Activated T-helper 2 cell treated with anti-CD3 and anti-CD28 coated beads, Interferon-gamma antibody, Interleukin-2, Interleukin-4, amounts not matched to agents 10 μg/mL and 5 μg/mL and 100 μg/mL, durations not matched to agents 14 hours and 24 hours and 36 hours (primary cell): Measurements from ENCODE around the gene TRPC5OS. TPM values are rescaled to one million over a fixed set of nuclear protein-coding genes. Genes with fewer than 3 reads are reported as not detected.

Experiments used
- DNase-seq: peaks from one replicate; pipeline ENCODE4 v3.0.0; 2021; ENCODE audit warnings: low spot score
- H3K27ac Mint-ChIP-seq: one replicate; pipeline ENCODE4 v1.8.0; 2021; ENCODE audit warnings: mixed read lengths
- H3K27me3 Mint-ChIP-seq: one replicate; pipeline ENCODE4 v1.8.0; 2021; ENCODE audit warnings: low read depth, mixed read lengths
- H3K36me3 Mint-ChIP-seq: one replicate; pipeline ENCODE4 v1.8.0; 2021; ENCODE audit warnings: low read depth, mixed read lengths
- H3K4me1 Mint-ChIP-seq: one replicate; pipeline ENCODE4 v1.8.0; 2021; ENCODE audit warnings: low read depth, mixed read lengths
- H3K4me3 Mint-ChIP-seq: one replicate; pipeline ENCODE4 v1.8.0; 2021; ENCODE audit warnings: low read depth, mild to moderate bottlenecking, moderate library complexity, mixed read lengths
- H3K9me3 Mint-ChIP-seq: one replicate; pipeline ENCODE4 v1.8.0; 2021; ENCODE audit warnings: mixed read lengths
- intact Hi-C: fragments of 100-400 bp; cut with micrococcal nuclease; formaldehyde crosslinking; loops from one replicate; pipeline ENCODE4 v1.15.1; 2023
- total RNA-seq: library from RNA; stranded (reverse); gene quantifications from 2 replicates; pipeline ENCODE4 v1.2.3, GENCODE V29; 2022

Gene TRPC5OS
- not detected in 2 replicates for total RNA-seq

GRCh38 chrX:111875881-111876280 is at the start of gene TRPC5OS:
TRPC5OS (plus strand) TSS chrX:111876181; CDS start chrX:111901850, 25,669 bp downstream.
- H3K27me3 Mint-ChIP-seq: peaks cover 2% of the 10 kb centered on the region
- intact Hi-C loops: no loop called here
- H3K27ac Mint-ChIP-seq: no peak within 1 kb of the TSS
- no peaks in the 10 kb centered on the region for H3K4me1 Mint-ChIP-seq
- H3K9me3 Mint-ChIP-seq: no peaks in the 10 kb centered on the region
- DNase-seq: no peak
- H3K4me3 Mint-ChIP-seq: no peak within 1 kb of the TSS
- no peaks in the 10 kb centered on the region for H3K36me3 Mint-ChIP-seq

- Mint-ChIP-seq H3K9me3 (no peaks in the 10 kb centered on the region), H3K4me1 (no peaks in the 10 kb centered on the region), H3K27me3 (no peaks in the 10 kb centered on the region), H3K27ac (no peak overlapping the region), H3K4me3 (no peak overlapping the region), H3K36me3 (no peaks in the 10 kb centered on the region)
- DNase-seq: no peak
- intact Hi-C loops: no loop called here
Measured at GRCh38 chrX:111829345-111829744, 46.6 kb upstream of the TRPC5OS start.

DNA sequence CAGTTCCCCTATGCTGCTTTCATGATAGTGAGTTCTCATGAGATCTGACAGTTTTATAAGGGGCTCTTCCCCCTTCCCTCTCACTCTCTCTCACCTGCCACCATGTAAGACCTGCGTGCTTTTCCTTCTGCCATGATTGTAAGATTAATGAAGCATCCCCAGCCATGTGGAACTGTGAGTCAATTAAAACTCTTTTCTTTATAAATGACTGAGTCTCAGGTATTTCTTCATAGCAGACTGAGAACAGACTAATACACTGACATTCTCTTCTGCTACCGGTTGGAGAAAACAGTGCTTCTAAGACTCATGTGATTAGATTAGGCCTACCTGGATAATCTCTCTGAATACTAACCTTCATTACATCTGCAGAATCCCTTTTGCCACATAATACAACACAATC is 45.4 kb upstream of the TRPC5OS start:
- DNase-seq: no peak

DNA sequence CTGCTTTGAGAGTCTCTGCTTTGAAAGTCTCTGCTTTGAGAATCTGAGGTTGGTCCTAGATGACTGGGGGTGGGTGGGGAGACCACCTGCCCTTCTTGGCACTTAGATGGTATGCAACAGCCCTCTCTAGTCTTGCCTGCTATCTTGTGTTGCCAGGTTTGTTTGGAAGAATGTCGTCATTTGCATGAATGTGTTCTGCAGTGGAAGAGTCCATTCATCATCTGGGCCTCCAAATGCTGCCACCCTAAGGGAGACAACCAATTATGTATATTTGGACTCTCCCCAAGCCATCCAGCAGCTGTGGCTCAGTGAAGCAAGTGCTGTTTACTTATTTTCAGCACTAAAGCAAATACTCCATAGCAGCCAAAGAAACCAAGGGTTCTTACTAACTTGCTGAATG is 44.6 kb upstream of the TRPC5OS start:
- Mint-ChIP-seq H3K4me3 (no peak overlapping the region), H3K4me1 (no peaks in the 10 kb centered on the region), H3K27ac (no peak overlapping the region), H3K36me3 (no peaks in the 10 kb centered on the region), H3K9me3 (no peaks in the 10 kb centered on the region), H3K27me3 (no peaks in the 10 kb centered on the region)
- DNase-seq: no peak
- intact Hi-C loops: no loop called here

More for the DNA sequence above, 45.4 kb upstream of the TRPC5OS start:
- Mint-ChIP-seq H3K36me3 (no peaks in the 10 kb centered on the region), H3K4me1 (no peaks in the 10 kb centered on the region), H3K4me3 (no peak overlapping the region), H3K27ac (no peak overlapping the region), H3K27me3 (no peaks in the 10 kb centered on the region), H3K9me3 (no peaks in the 10 kb centered on the region)
- intact Hi-C loops: no loop called here

- no peaks in the 10 kb centered on the region for H3K4me1 Mint-ChIP-seq
- intact Hi-C loops: no loop called here
- H3K27ac Mint-ChIP-seq: no peak overlapping the region
Measured at GRCh38 chrX:111837197-111837596, 38.8 kb upstream of the TRPC5OS start.

GRCh38 chrX:111847491-111848133 is 28.4 kb upstream of the TRPC5OS start:
- H3K36me3 Mint-ChIP-seq: no peaks in the 10 kb centered on the region
- no peak overlapping the region for H3K4me3 Mint-ChIP-seq
- H3K27ac Mint-ChIP-seq: no peak overlapping the region
- no peaks in the 10 kb centered on the region for H3K9me3 Mint-ChIP-seq
- no peak for DNase-seq
- H3K27me3 Mint-ChIP-seq: no peaks in the 10 kb centered on the region
- H3K4me1 Mint-ChIP-seq: no peaks in the 10 kb centered on the region
- intact Hi-C loops: no loop called here

More at GRCh38 chrX:111837197-111837596, 38.8 kb upstream of the TRPC5OS start:
- no peaks in the 10 kb centered on the region for H3K27me3 Mint-ChIP-seq
- no peaks in the 10 kb centered on the region for H3K9me3 Mint-ChIP-seq
- no peak for DNase-seq
- no peak overlapping the region for H3K4me3 Mint-ChIP-seq
- no peaks in the 10 kb centered on the region for H3K36me3 Mint-ChIP-seq

- no peaks in the 10 kb centered on the region for H3K4me1 Mint-ChIP-seq
- H3K4me3 Mint-ChIP-seq: no peak overlapping the region
- H3K36me3 Mint-ChIP-seq: no peaks in the 10 kb centered on the region
- no peaks in the 10 kb centered on the region for H3K9me3 Mint-ChIP-seq
- intact Hi-C loops: no loop called here
- H3K27ac Mint-ChIP-seq: no peak overlapping the region
- no peaks in the 10 kb centered on the region for H3K27me3 Mint-ChIP-seq
- no peak for DNase-seq
Measured at GRCh38 chrX:111848541-111848940, 27.4 kb upstream of the TRPC5OS start.

DNA sequence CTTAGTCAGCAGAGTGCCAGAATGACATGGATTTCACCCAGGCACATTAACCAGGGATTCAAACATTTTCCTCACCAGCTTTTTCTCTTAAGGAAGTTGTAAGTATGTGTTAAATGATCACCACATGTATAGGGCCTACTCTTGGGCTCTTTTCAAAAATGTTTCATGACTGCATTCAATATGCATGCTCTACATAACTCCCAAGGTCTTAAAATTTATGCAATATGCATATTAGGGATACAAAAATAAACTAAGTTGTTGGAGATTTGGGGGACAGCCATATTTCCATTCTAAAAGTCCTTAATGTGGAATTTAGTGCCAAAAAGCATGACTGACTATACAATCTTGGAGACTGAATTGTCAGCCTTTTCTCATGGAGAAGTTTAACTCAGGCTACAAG is 25.0 kb upstream of the TRPC5OS start:
- no peak overlapping the region for H3K4me3 Mint-ChIP-seq
- no peaks in the 10 kb centered on the region for H3K36me3 Mint-ChIP-seq

DNA sequence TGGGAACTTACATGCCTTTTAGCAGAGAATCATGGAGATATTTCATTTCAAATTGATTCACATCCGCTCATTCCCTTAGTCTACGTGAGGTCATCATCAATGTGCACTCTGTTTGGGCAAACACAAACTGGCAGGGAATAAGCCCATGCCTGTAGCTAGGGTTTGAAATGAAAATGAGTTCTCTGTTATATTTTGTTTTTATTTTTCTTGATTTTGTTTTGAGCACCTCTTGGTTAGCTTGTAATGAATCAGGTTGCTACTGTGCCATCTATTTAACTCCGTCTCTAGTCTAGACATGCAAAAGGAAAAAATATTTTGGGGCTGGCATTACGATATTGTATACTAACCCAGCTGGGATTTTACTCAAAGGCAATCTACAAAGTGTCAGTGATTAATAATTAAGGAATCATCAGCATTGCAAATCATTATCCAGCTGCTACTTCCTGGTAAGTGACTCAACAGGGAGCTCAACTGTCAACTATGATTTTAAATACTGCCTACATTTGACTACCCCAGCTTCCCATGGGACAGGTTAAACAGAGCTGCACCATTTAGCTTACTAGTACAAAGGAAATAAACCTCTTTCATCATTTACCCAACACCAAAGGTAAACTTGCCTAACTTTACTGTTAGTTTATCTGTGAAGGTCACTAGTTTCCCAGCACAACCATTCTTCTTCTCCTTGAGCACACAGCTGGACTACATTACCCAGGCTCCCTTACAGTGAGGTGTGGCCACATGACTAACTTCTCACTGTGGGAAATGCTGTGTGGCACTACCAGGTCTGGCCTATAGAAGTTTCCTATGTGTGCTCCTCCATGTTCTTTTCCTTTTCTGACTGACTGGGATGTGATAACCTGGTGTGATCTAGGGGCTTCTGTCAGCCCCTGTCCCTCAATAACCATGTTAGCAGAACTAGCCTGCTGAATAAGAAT is 21.2 kb upstream of the TRPC5OS start:
- Mint-ChIP-seq H3K36me3 (no peaks in the 10 kb centered on the region), H3K27ac (no peak overlapping the region), H3K27me3 (no peaks in the 10 kb centered on the region), H3K4me1 (no peaks in the 10 kb centered on the region), H3K4me3 (no peak overlapping the region), H3K9me3 (no peaks in the 10 kb centered on the region)
- intact Hi-C loops: no loop called here
- no peak for DNase-seq

More for the DNA sequence above, 25.0 kb upstream of the TRPC5OS start:
- Mint-ChIP-seq H3K9me3 (no peaks in the 10 kb centered on the region), H3K27me3 (no peaks in the 10 kb centered on the region), H3K4me1 (no peaks in the 10 kb centered on the region), H3K27ac (no peak overlapping the region)
- intact Hi-C loops: no loop called here
- DNase-seq: no peak

GRCh38 chrX:111857534-111858060 is 18.4 kb upstream of the TRPC5OS start:
- no peak for DNase-seq
- Mint-ChIP-seq H3K36me3 (no peaks in the 10 kb centered on the region), H3K27ac (no peak overlapping the region), H3K27me3 (no peaks in the 10 kb centered on the region), H3K4me1 (no peaks in the 10 kb centered on the region), H3K4me3 (no peak overlapping the region), H3K9me3 (no peaks in the 10 kb centered on the region)
- intact Hi-C loops: no loop called here

DNA sequence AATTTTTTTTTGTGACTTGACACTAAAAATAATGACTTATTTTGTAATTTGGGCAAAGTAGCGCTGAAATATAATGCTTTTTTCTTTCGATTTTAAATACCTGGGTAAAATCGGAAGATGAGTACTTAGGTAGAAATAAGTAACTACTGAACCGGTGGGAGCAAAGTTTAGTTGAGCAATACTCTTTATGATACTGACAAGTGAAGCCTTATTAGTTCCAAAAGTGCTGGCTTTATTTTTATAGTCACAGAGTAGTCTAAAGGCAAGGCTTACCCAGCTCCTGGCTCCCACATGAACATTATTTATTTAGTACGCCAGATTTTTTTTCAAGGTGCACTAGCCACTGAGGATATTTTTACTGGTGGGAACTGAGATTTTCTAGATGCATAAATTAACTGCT is 14.4 kb upstream of the TRPC5OS start:
- DNase-seq: no peak
- no peaks in the 10 kb centered on the region for H3K9me3 Mint-ChIP-seq
- intact Hi-C loops: no loop called here
- no peaks in the 10 kb centered on the region for H3K4me1 Mint-ChIP-seq
- no peak overlapping the region for H3K4me3 Mint-ChIP-seq
- no peaks in the 10 kb centered on the region for H3K27me3 Mint-ChIP-seq
- no peaks in the 10 kb centered on the region for H3K36me3 Mint-ChIP-seq
- H3K27ac Mint-ChIP-seq: no peak overlapping the region

- Mint-ChIP-seq H3K36me3 (no peaks in the 10 kb centered on the region), H3K27me3 (peaks cover 4% of the 10 kb centered on the region), H3K4me1 (no peaks in the 10 kb centered on the region), H3K27ac (no peak overlapping the region), H3K4me3 (no peak overlapping the region), H3K9me3 (no peaks in the 10 kb centered on the region)
- DNase-seq: no peak
- intact Hi-C loops: no loop called here
Measured at GRCh38 chrX:111867236-111867635, 8.7 kb upstream of the TRPC5OS start.
